Endodermal cell (in vitro differentiated cells): ENCODE data around the gene IL36RN. TPM values are rescaled to one million over a fixed set of nuclear protein-coding genes. Genes with fewer than 3 reads are reported as not detected.

ENCODE experiments used
- DNase-seq: peaks from one replicate; pipeline ENCODE4 v3.0.0-alpha.2; 2017
- H3K27ac ChIP-seq: 2 replicates; pipeline ENCODE4 v1.5.1; 2013; ENCODE audit warnings: mild to moderate bottlenecking, low read depth, low read length, moderate library complexity
- H3K27me3 ChIP-seq: 2 replicates; pipeline ENCODE4 v1.6.1; 2013; ENCODE audit warnings: mild to moderate bottlenecking, low read length, moderate library complexity; ENCODE audit not compliant: insufficient read depth, control insufficient read depth, poor library complexity, severe bottlenecking
- H3K36me3 ChIP-seq: 2 replicates; pipeline ENCODE4 v1.7.0; 2013; ENCODE audit warnings: mild to moderate bottlenecking, low read length, moderate library complexity; ENCODE audit not compliant: control insufficient read depth, insufficient read depth
- H3K4me1 ChIP-seq: one replicate; pipeline ENCODE4 v1.7.0; 2013; ENCODE audit warnings: low read length; ENCODE audit not compliant: control insufficient read depth, insufficient read depth
- H3K4me3 ChIP-seq: 2 replicates; pipeline ENCODE4 v1.5.1; 2013; ENCODE audit warnings: mild to moderate bottlenecking, low read length, moderate library complexity
- H3K9ac ChIP-seq: 2 replicates; pipeline ENCODE4 v1.6.1; 2013; ENCODE audit warnings: mild to moderate bottlenecking, low read length, moderate library complexity; ENCODE audit not compliant: poor library complexity, severe bottlenecking; ENCODE audit errors: extremely low read depth
- H3K9me3 ChIP-seq: 2 replicates; pipeline ENCODE4 v1.6.1; 2013; ENCODE audit warnings: mild to moderate bottlenecking, low read length, moderate library complexity; ENCODE audit not compliant: control insufficient read depth
- H3K27ac Mint-ChIP-seq: 2 replicates; pipeline ENCODE4 v1.8.0; 2020; ENCODE audit warnings: mixed read lengths
- H3K27me3 Mint-ChIP-seq: 2 replicates; pipeline ENCODE4 v1.8.0; 2021; ENCODE audit warnings: mild to moderate bottlenecking, mixed read lengths; ENCODE audit not compliant: insufficient read depth
- H3K36me3 Mint-ChIP-seq: 2 replicates; pipeline ENCODE4 v1.8.0; 2020; ENCODE audit warnings: low read depth, mixed read lengths
- H3K4me1 Mint-ChIP-seq: 2 replicates; pipeline ENCODE4 v1.8.0; 2020; ENCODE audit warnings: mixed read lengths
- H3K4me3 Mint-ChIP-seq: 2 replicates; pipeline ENCODE4 v1.8.0; 2020; ENCODE audit warnings: mild to moderate bottlenecking, moderate library complexity, mixed read lengths
- H3K9me3 Mint-ChIP-seq: 2 replicates; pipeline ENCODE4 v1.8.0; 2020; ENCODE audit warnings: mild to moderate bottlenecking, mixed read lengths
- WGBS, 2 experiments: methylation state at CpG; one replicate each; pipeline versions ENCODE4 v1.1.5 to v1.1.7; 2013; ENCODE audit warnings: missing lambda C conversion rate in 2 of 2, mixed read lengths in 1 of 2; ENCODE audit not compliant: insufficient coverage in 1 of 2, insufficient read length in 1 of 2; 5-methylcytosine and 5-hydroxymethylcytosine counted together
- total RNA-seq, 2 donors: library from RNA; stranded (reverse); fragmentation: NEBNext Ultra II Directional in 1 of 2; extraction: Animal tissue kit (Norgen Biotek cat#: 25700) in 1 of 2; gene quantifications; 2 replicates in 1 of 2; 3 replicates in 1 of 2; pipeline ENCODE4 v1.2.1, GENCODE V29; 2021
- TF ChIP-seq, protein P1 (sequence below): fragments of 200-600 bp; sonication (generic); conservative IDR thresholded peaks from 2 replicates; pipeline ENCODE4 v1.5.0; 2021; ENCODE audit warnings: antibody characterized with exemption, mild to moderate bottlenecking

The IL36RN gene
- total RNA-seq, 2 donors from 2014 or later: not detected

DNA sequence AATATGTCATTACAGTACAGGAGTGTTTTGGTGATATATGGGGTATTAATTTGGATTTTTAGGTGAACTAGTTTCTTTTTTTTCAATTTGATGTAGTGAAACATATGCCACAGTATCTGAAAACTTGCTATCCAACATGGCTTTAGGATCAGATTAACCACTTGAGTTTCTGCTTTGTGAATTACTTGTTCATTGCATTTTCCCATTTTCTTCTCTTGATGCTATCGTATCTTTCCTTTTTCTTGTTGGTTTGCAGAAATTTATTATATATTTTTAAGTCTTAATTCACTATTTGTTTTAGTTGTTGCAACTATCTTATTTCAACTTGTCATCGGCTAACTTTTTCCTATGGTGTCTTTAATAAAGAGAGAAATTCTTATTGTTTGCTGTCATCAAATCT is 44.9 kb upstream of the IL36RN start:
- WGBS, 2 experiments: no CpG with 5 or more reads among the region's 2 CpGs
- no peaks in the 10 kb centered on the region for H3K4me1 Mint-ChIP-seq

GRCh38 chr2:113015042-113015441 is 44.0 kb upstream of the IL36RN start:
- Mint-ChIP-seq H3K4me3 (no peak overlapping the region), H3K4me1 (no peaks in the 10 kb centered on the region)

More for the DNA sequence above, 44.9 kb upstream of the IL36RN start:
- no peak overlapping the region for H3K9ac ChIP-seq
- H3K4me1 ChIP-seq: no peaks in the 10 kb centered on the region
- peaks cover 68% of the 10 kb centered on the region for H3K27me3 ChIP-seq
- no peaks in the 10 kb centered on the region for H3K9me3 ChIP-seq
- H3K27ac ChIP-seq: no peak overlapping the region
- Mint-ChIP-seq H3K27me3 (peaks cover 39% of the 10 kb centered on the region), H3K9me3 (peaks cover 6% of the 10 kb centered on the region), H3K4me3 (no peak overlapping the region), H3K36me3 (no peaks in the 10 kb centered on the region), H3K27ac (no peak overlapping the region)
- DNase-seq: no peak
- TF ChIP-seq, protein P1, sequence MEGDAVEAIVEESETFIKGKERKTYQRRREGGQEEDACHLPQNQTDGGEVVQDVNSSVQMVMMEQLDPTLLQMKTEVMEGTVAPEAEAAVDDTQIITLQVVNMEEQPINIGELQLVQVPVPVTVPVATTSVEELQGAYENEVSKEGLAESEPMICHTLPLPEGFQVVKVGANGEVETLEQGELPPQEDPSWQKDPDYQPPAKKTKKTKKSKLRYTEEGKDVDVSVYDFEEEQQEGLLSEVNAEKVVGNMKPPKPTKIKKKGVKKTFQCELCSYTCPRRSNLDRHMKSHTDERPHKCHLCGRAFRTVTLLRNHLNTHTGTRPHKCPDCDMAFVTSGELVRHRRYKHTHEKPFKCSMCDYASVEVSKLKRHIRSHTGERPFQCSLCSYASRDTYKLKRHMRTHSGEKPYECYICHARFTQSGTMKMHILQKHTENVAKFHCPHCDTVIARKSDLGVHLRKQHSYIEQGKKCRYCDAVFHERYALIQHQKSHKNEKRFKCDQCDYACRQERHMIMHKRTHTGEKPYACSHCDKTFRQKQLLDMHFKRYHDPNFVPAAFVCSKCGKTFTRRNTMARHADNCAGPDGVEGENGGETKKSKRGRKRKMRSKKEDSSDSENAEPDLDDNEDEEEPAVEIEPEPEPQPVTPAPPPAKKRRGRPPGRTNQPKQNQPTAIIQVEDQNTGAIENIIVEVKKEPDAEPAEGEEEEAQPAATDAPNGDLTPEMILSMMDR: no peak
- H3K4me3 ChIP-seq: no peak overlapping the region
- no peaks in the 10 kb centered on the region for H3K36me3 ChIP-seq

DNA sequence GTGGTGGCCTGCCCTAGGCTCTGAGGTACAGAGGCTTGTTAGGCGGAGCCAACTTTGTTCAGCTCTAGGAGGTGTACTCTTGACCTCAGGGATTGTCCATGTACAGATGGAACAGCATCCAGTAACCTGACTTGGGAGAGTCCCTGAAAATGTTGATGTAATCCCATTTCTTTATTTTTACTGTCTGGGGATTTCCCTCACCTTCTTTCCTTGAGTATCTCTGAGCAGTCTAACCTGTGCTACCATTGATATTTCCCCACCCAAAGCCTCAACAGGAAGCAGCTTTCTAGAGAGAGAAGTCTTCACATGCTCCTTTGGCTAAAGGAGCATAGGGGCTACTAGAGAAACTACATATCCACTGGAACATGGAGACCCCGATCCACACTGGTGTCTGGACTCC is 43.3 kb upstream of the IL36RN start:
- peaks cover 35% of the 10 kb centered on the region for H3K27me3 Mint-ChIP-seq
- no peak overlapping the region for H3K4me3 Mint-ChIP-seq
- Histone ChIP-seq H3K27ac (no peak overlapping the region), H3K4me3 (no peak overlapping the region), H3K4me1 (no peaks in the 10 kb centered on the region), H3K9ac (no peak overlapping the region), H3K27me3 (peaks cover 57% of the 10 kb centered on the region), H3K36me3 (no peaks in the 10 kb centered on the region), H3K9me3 (no peaks in the 10 kb centered on the region)
- H3K9me3 Mint-ChIP-seq: peaks cover 7% of the 10 kb centered on the region
- no peak for DNase-seq
- no peaks in the 10 kb centered on the region for H3K36me3 Mint-ChIP-seq
- 85 to 93% methylated on average over 2 of the region's 2 CpGs for WGBS, 2 experiments
- no peaks in the 10 kb centered on the region for H3K4me1 Mint-ChIP-seq
- H3K27ac Mint-ChIP-seq: no peak overlapping the region
- TF ChIP-seq, protein P1: no peak

More at GRCh38 chr2:113015042-113015441, 44.0 kb upstream of the IL36RN start:
- Histone ChIP-seq H3K27me3 (peaks cover 63% of the 10 kb centered on the region), H3K27ac (no peak overlapping the region), H3K4me1 (no peaks in the 10 kb centered on the region), H3K36me3 (no peaks in the 10 kb centered on the region), H3K9ac (no peak overlapping the region), H3K9me3 (no peaks in the 10 kb centered on the region), H3K4me3 (no peak overlapping the region)
- Mint-ChIP-seq H3K27ac (no peak overlapping the region), H3K36me3 (no peaks in the 10 kb centered on the region), H3K27me3 (peaks cover 37% of the 10 kb centered on the region), H3K9me3 (peaks cover 7% of the 10 kb centered on the region)
- DNase-seq: no peak
- TF ChIP-seq, protein P1: no peak
- 75% methylated on average over 1 of the region's 1 CpG; no CpG with 5 or more reads in 1 of the 2 experiments for WGBS, 2 experiments
